Measurements from ENCODE around the gene PTPN21. TPM values are rescaled to one million over a fixed set of nuclear protein-coding genes. Genes with fewer than 3 reads are reported as not detected.

PTPN21 gene
- total and polyA plus RNA-seq, 2 of the 13 experiments (the other 11 are each of a cell fraction or from before 2014, with no cell fraction given), result 2.0 to 3.7 TPM

DNA sequence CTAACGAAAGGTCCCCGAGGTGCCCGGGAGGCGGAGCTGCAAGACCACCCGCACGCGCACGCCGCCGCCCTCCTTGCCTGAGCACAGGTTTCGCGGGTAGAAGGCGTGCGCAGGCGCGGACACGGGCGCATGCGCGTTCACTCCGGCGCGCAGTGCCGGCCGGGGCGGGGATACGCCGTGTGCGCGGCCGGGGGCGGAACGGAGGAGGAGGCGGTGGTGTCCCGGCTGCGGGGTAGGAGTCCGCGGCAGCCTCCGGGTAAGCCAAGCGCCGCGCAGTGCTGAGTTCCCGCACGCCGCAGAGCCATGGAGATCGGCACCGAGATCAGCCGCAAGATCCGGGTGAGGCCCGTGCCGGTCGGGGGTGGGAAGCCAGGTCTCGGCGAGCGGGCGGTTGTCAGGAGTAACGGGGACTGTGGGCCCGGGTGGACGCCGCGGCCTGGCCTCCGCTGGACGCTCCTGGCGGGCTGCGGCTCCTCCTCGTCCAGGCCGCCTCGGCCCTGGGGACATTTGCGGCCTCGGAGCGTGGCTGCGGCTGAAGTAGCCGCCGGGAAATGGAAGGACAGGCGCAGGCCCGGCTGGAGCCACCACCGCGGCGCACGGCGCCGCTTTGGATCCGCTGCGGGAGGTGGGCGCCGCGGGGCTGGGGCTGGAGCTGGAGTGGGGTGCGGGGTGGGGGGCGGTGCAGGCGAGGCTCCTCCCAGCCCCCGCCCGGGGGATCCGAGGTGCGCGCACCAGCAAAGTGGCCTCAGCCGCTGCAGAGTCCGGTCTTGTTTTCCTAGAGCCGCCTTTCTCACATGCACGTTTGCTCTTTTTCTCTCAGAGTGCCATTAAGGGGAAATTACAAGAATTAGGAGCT is 8.3 kb upstream of the PTPN21 start, which contains the start of gene ZC3H14 (continued):
- no peak for TF ChIP-seq MIER2 (CRISPR knock-in tag; IDR thresholded peaks at IDR 0.05)
- peak; percentile 87; the same call in 1 of the 2 replicates for TF ChIP-seq ZNF329 (CRISPR knock-in tag; IDR thresholded peaks at IDR 0.05; ENCODE audit: low read depth)
- TF ChIP-seq, protein P1, sequence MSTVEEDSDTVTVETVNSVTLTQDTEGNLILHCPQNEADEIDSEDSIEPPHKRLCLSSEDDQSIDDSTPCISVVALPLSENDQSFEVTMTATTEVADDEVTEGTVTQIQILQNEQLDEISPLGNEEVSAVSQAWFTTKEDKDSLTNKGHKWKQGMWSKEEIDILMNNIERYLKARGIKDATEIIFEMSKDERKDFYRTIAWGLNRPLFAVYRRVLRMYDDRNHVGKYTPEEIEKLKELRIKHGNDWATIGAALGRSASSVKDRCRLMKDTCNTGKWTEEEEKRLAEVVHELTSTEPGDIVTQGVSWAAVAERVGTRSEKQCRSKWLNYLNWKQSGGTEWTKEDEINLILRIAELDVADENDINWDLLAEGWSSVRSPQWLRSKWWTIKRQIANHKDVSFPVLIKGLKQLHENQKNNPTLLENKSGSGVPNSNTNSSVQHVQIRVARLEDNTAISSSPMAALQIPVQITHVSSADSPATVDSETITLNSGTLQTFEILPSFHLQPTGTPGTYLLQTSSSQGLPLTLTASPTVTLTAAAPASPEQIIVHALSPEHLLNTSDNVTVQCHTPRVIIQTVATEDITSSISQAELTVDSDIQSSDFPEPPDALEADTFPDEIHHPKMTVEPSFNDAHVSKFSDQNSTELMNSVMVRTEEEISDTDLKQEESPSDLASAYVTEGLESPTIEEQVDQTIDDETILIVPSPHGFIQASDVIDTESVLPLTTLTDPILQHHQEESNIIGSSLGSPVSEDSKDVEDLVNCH (CRISPR knock-in tag; IDR thresholded peaks at IDR 0.05), result no peak
- 0 out of 2 replicates have a peak, but pooled peaks have one; percentile 41 for TF ChIP-seq HNRNPL (IDR thresholded peaks at IDR 0.05; ENCODE audit: low read depth, low read length)
- TF ChIP-seq XRCC5 (optimal IDR thresholded peaks at IDR 0.05; ENCODE audit: low read length), result peak; percentile 54
- no peak; the same call in 1 of the 2 replicates for TF ChIP-seq MYNN (CRISPR knock-in tag; IDR thresholded peaks at IDR 0.05; ENCODE audit: low read depth)
- no peak for TF ChIP-seq ZSCAN20 (CRISPR knock-in tag; IDR thresholded peaks at IDR 0.05; ENCODE audit: borderline replicate concordance)
- TF ChIP-seq ZFP90 (CRISPR knock-in tag; IDR thresholded peaks at IDR 0.05; ENCODE audit: borderline replicate concordance), result peak; percentile 45; the same call in 1 of the 2 replicates
- no peak for TF ChIP-seq ZNF251 (CRISPR knock-in tag; IDR thresholded peaks at IDR 0.05)
- TF ChIP-seq ZMYM3 (CRISPR knock-in tag; IDR thresholded peaks at IDR 0.05), result peak; percentile 51; the same call in 1 of the 2 replicates
- TF ChIP-seq, protein P2, sequence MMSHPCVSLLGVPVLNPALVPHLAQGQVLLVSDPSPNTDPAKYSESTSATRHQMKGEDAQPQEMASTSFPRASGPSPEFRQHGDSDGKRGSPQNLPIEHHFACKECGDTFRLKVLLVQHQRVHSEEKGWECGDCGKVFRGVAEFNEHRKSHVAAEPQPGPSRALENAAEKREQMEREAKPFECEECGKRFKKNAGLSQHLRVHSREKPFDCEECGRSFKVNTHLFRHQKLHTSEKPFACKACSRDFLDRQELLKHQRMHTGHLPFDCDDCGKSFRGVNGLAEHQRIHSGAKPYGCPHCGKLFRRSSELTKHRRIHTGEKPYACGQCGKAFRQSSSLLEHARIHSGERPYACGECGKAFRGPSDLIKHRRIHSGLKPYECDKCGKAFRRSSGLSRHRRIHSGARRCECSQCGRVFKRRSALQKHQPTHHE (CRISPR knock-in tag; IDR thresholded peaks at IDR 0.05; ENCODE audit: borderline replicate concordance), result peak; percentile 86
- TF ChIP-seq NKX3-1 (CRISPR knock-in tag; IDR thresholded peaks at IDR 0.05), result no peak; the same call in none of the 2 replicates
- TF ChIP-seq FOXM1 (CRISPR knock-in tag; IDR thresholded peaks at IDR 0.05), result no peak
- TF ChIP-seq ZNF570 (CRISPR knock-in tag; IDR thresholded peaks at IDR 0.05; ENCODE audit: borderline replicate concordance), result no peak; the same call in 1 of the 2 replicates
- TF ChIP-seq ZNF512B (CRISPR knock-in tag; IDR thresholded peaks at IDR 0.05; ENCODE audit: borderline replicate concordance), result no peak
- TF ChIP-seq TFDP1 (CRISPR knock-in tag; IDR thresholded peaks at IDR 0.05; ENCODE audit: borderline replicate concordance), result peak; percentile 94
- TF ChIP-seq, protein P3, sequence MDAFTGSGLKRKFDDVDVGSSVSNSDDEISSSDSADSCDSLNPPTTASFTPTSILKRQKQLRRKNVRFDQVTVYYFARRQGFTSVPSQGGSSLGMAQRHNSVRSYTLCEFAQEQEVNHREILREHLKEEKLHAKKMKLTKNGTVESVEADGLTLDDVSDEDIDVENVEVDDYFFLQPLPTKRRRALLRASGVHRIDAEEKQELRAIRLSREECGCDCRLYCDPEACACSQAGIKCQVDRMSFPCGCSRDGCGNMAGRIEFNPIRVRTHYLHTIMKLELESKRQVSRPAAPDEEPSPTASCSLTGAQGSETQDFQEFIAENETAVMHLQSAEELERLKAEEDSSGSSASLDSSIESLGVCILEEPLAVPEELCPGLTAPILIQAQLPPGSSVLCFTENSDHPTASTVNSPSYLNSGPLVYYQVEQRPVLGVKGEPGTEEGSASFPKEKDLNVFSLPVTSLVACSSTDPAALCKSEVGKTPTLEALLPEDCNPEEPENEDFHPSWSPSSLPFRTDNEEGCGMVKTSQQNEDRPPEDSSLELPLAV (CRISPR knock-in tag; conservative IDR thresholded peaks at IDR 0.05; ENCODE audit: low read depth), result peak; percentile 80; the same call in 1 of the 2 replicates
- no peak; the same call in 1 of the 2 replicates for TF ChIP-seq ZNF558 (CRISPR knock-in tag; IDR thresholded peaks at IDR 0.05; ENCODE audit: borderline replicate concordance)
